Measurements from ENCODE around the gene TFPI. TPM values are rescaled to one million over a fixed set of nuclear protein-coding genes. Genes with fewer than 3 reads are reported as not detected.

TFPI gene
- total RNA-seq, 1 experiment from 2014 or later, result 16.0 TPM

- peaks cover 5% of the 10 kb centered on the region; the same call in 1 of the 2 replicates for H3K9me3 ChIP-seq (ENCODE audit: low read length)
- ATAC-seq, result no peak
- intact Hi-C loops (cut with micrococcal nuclease), result no loop called here
- BruUV-seq (replicated peaks), result no TSS peak
- H2AFZ ChIP-seq (ENCODE audit: low read length), result no peak overlapping the region
- no peaks in the 10 kb centered on the region for H4K20me1 ChIP-seq (ENCODE audit: low read length)
- H3K27ac ChIP-seq (ENCODE audit: low read length), result no peak overlapping the region
- no peaks in the 10 kb centered on the region for H3K27me3 ChIP-seq (ENCODE audit: low read length)
- H3F3A ChIP-seq (ENCODE audit: low read length, unreplicated experiment), result no peaks in the 10 kb centered on the region
- POLR2A ChIA-PET (ENCODE audit: unreplicated experiment), result no interaction called here
- peaks cover 25% of the 10 kb centered on the region for H3K4me1 ChIP-seq (ENCODE audit: insufficient read depth, low read length)
- no peaks in the 10 kb centered on the region for H3K9me2 ChIP-seq (replicated peaks; ENCODE audit: low read length)
- H3K4me2 ChIP-seq (ENCODE audit: low read length), result no peak overlapping the region
- peak; percentile 64 for DNase-seq
- H3K79me2 ChIP-seq (ENCODE audit: low read length), result no peaks in the 10 kb centered on the region
- CTCF ChIA-PET, result no interaction called here
- no peak overlapping the region for H3K9ac ChIP-seq (ENCODE audit: low read length)
- H3K4me3 ChIP-seq (ENCODE audit: low read length), result no peak overlapping the region
- TF ChIP-seq EZH2phosphoT487 (IDR thresholded peaks at IDR 0.05; ENCODE audit: borderline replicate concordance, low read length) (no peak), CTCF (conservative IDR thresholded peaks at IDR 0.05; ENCODE audit: low read depth, low read length) (peak; percentile 84)
- H3K36me3 ChIP-seq (ENCODE audit: low read depth, low read length), result peaks cover 11% of the 10 kb centered on the region; the same call in 1 of the 2 replicates
These were observed 56.3 kb downstream of the TFPI start for GRCh38 chr2:187497858-187498463.

- Histone ChIP-seq H3K79me2 (ENCODE audit: low read length) (no peaks in the 10 kb centered on the region), H3K4me2 (ENCODE audit: low read length) (no peak overlapping the region), H2AFZ (ENCODE audit: low read length) (no peak overlapping the region), H3K9ac (ENCODE audit: low read length) (no peak overlapping the region), H3K27me3 (ENCODE audit: low read length) (no peaks in the 10 kb centered on the region), H4K20me1 (ENCODE audit: low read length) (no peaks in the 10 kb centered on the region), H3K4me3 (ENCODE audit: low read length) (no peak overlapping the region), H3K9me3 (ENCODE audit: low read length) (peaks cover 5% of the 10 kb centered on the region; the same call in 1 of the 2 replicates), H3F3A (ENCODE audit: low read length, unreplicated experiment) (no peaks in the 10 kb centered on the region), H3K27ac (ENCODE audit: low read length) (no peak overlapping the region), H3K36me3 (ENCODE audit: low read depth, low read length) (peaks cover 11% of the 10 kb centered on the region; the same call in 1 of the 2 replicates), H3K9me2 (replicated peaks; ENCODE audit: low read length) (no peaks in the 10 kb centered on the region), H3K4me1 (ENCODE audit: insufficient read depth, low read length) (peaks cover 17% of the 10 kb centered on the region)
- no peak for TF ChIP-seq CTCF (conservative IDR thresholded peaks at IDR 0.05; ENCODE audit: low read depth, low read length)
- TF ChIP-seq EZH2phosphoT487 (IDR thresholded peaks at IDR 0.05; ENCODE audit: borderline replicate concordance, low read length), result no peak
- TF ChIP-seq EZH2 (IDR thresholded peaks at IDR 0.05; ENCODE audit: low read length, unreplicated experiment), result no peak
- ChIA-PET POLR2A (ENCODE audit: unreplicated experiment) (no interaction called here), CTCF (no interaction called here)
- ATAC-seq, result no peak
- intact Hi-C loops (cut with micrococcal nuclease), result no loop called here
- no TSS peak for BruUV-seq (replicated peaks)
- DNase-seq, result no peak
These were observed 57.1 kb downstream of the TFPI start for GRCh38 chr2:187497140-187497539.

DNA sequence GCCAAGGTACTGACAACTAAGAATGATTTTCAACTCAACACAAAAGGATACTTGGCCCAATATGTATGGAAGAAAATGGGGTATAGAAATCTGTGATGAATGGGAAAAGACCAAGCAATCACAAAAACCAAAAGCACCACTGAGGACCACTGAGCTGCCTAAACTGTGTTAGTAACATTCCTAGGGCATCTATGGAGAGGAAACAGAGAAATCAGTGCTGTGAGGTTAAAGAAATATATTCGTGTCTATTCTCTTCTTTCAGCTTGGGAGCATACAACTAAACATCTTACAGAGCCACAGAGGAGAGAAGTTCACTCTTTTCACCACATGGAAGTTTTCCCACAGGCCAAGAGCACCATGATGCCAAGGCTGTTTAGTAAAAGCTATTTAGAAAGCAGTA lies 58.9 kb downstream of the TFPI start:
- H3K4me3 ChIP-seq (ENCODE audit: low read length), result no peak overlapping the region

More for the DNA sequence above, 58.9 kb downstream of the TFPI start:
- Histone ChIP-seq H3K36me3 (ENCODE audit: low read depth, low read length) (peaks cover 11% of the 10 kb centered on the region; the same call in 1 of the 2 replicates), H3K4me1 (ENCODE audit: insufficient read depth, low read length) (peaks cover 3% of the 10 kb centered on the region; the same call in 1 of the 2 replicates), H3K4me2 (ENCODE audit: low read length) (no peak overlapping the region), H4K20me1 (ENCODE audit: low read length) (no peaks in the 10 kb centered on the region), H3K9me2 (replicated peaks; ENCODE audit: low read length) (no peaks in the 10 kb centered on the region), H2AFZ (ENCODE audit: low read length) (no peak overlapping the region), H3K27me3 (ENCODE audit: low read length) (no peaks in the 10 kb centered on the region), H3K9me3 (ENCODE audit: low read length) (peaks cover 5% of the 10 kb centered on the region; the same call in 1 of the 2 replicates), H3K79me2 (ENCODE audit: low read length) (no peaks in the 10 kb centered on the region), H3K9ac (ENCODE audit: low read length) (no peak overlapping the region), H3K27ac (ENCODE audit: low read length) (no peak overlapping the region), H3F3A (ENCODE audit: low read length, unreplicated experiment) (no peaks in the 10 kb centered on the region)
- ATAC-seq (no peak), DNase-seq (no peak)
- ChIA-PET POLR2A (ENCODE audit: unreplicated experiment) (no interaction called here), CTCF (no interaction called here)
- no TSS peak for BruUV-seq (replicated peaks)
- intact Hi-C loops (cut with micrococcal nuclease), result no loop called here
- TF ChIP-seq CTCF (conservative IDR thresholded peaks at IDR 0.05; ENCODE audit: low read depth, low read length) (no peak), EZH2phosphoT487 (IDR thresholded peaks at IDR 0.05; ENCODE audit: borderline replicate concordance, low read length) (no peak), EZH2 (IDR thresholded peaks at IDR 0.05; ENCODE audit: low read length, unreplicated experiment) (no peak)

Data from PC-3 (cell line).